ENCODE data around the gene PHF2.
"Not testable (repeated sequence)": the region's sequence is repeated elsewhere in the genome, so short reads cannot be mapped to it uniquely, and the experiment has no call there.

Gene PHF2

DNA sequence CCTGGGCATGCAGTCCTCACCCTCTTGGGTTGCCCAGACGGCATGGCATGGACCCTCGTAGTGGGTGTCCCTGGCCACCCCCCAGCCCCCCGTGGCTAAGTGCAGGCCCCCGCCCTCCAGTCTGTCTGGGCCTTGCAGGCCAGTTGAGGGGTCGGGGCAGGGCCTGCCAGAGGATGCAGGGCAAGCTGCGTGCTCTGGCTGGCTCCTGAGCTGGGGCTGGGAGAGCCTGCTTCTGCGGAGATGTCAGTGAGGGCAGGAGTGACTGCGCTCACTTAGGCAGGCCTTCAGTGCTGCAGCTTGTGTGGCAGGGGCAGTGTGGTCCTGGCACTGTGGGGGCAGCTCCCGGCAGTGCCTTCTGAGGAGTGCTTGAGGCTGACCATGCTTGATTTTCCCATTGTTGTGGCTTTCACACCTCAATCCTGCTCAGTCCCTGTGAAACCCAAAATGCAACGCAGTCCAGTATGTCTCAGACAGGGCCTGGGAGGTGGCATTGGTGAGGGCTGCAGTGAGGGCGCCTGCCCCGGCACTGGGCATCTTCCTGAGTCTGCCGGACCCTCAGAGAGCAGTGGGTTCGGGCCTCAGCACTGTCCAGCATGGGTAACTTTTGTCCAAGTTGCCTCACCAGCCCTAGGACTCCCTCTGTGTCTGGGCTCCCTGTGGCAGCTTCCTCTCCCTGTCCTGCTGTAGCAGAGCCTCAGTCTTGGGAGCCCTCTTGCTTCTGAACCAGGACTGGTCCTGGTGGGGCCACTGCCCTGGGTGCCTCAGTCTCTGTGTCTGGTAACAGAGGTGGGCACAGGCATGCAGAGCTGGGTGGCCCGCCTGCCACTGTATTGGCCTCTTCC is 93.0 kb downstream of the PHF2 start:
- no peak for DNase-seq

DNA sequence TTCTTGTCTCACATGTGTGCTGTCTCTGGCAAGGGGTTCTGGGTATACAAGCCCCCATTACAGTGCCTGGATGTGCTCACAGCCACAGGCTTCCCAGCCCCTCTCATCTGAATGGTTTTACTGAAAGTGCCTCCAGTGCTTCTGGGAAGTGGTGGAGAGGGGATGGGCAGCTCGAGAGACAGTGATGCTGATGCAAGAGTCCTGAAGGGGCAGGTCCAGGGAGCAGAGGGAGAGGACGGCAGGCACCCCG is 93.5 kb downstream of the PHF2 start:
- DNase-seq: no peak

GRCh38 chr9:93670208-93671019 is 94.0 kb downstream of the PHF2 start:
- no peak for DNase-seq

GRCh38 chr9:93671020-93671338 is 94.6 kb downstream of the PHF2 start:
- no peak for DNase-seq

DNA sequence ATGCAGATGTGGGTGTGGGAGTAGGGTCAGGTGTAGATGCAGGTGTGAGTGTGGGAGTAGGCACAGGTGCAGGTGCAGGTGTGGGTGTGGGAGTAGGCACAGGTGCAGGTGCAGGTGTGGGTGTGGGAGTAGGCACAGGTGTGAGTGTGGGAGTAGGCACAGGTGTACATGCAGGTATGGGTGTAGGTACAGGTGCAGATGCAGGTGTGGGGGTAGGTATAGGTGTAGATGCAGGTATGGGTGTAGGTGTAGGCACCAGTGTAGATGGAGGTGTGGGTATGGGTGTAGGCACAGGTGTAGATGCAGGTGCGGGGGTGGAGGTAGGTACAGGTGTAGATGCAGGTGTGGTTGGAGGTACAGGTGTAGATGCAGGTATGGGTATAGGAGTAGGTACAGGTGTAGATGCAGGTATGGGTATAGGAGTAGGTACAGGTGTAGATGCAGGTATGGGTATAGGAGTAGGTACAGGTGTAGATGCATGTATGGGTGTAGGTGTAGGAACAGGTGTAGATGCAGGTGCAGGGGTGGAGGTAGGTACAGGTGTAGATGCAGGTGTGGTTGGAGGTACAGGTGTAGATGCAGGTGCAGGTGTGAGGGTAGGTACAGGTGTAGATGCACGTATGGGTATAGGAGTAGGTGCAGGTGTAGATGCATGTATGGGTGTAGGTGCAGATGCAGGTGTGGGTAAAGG is 96.1 kb downstream of the PHF2 start:
- DNase-seq: not testable (repeated sequence)

DNA sequence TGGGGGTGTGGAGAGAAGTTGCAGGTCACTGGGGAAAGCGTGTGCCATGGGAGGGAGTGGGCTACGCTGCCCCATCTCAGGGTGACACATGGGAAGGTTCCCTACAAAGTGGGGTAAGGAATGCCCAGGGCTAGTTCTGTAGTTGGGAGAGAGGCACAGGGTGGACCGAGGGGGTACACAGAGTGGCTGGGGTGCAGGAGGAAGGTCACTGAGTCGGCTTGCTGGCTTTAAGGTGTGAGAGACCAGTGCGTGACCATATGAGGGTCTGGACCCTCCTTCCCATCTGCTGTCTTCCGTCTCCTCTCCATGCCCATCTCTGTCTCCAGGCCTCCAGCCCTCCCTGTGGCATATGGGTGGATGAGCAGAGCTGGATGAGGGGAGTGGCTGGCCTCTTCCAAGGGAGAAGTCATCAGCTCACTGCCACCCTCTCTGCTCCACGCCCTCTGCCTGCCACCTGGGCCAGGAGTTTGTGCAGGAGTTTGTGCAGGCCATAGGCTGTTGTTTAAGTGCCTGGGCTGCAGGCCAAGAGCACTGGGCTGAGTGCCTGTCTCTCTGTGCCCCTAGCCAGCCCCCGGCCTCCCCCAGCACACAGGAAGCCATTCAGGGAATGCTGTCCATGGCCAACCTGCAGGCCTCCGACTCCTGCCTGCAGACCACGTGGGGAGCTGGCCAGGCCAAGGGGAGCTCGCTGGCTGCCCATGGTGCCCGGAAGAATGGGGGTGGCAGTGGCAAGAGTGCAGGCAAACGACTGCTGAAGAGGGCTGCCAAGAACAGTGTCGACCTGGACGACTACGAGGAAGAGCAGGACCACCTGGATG is 96.8 kb downstream of the PHF2 start:
- no peak for DNase-seq

DNA sequence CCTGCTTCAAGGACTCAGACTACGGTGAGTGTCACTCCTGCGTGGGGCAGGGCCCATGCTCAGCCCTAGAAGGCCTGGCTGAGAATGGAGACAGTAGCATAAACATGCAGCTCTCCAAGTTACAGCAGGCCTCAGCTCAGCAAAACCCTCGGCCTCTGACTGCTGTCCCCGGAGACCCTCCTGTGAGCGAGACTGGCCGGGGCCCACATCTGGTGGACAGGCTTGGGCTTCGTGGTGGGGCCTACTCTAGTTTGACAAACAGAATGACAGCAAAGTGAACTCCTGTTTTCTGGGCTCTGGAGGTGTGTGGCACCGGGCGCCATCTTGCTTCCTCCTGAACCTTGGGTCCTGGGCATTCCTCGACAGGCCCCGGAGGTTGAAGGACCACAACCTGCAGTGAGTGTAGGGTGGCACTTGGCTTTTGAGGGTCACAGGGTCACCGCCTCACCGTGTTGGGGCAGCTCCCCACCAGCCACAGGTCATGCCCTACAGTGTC is 97.5 kb downstream of the PHF2 start:
- no peak for DNase-seq

- no peak for DNase-seq
Observed at GRCh38 chr9:93674580-93675335, 98.4 kb downstream of the PHF2 start.

DNA sequence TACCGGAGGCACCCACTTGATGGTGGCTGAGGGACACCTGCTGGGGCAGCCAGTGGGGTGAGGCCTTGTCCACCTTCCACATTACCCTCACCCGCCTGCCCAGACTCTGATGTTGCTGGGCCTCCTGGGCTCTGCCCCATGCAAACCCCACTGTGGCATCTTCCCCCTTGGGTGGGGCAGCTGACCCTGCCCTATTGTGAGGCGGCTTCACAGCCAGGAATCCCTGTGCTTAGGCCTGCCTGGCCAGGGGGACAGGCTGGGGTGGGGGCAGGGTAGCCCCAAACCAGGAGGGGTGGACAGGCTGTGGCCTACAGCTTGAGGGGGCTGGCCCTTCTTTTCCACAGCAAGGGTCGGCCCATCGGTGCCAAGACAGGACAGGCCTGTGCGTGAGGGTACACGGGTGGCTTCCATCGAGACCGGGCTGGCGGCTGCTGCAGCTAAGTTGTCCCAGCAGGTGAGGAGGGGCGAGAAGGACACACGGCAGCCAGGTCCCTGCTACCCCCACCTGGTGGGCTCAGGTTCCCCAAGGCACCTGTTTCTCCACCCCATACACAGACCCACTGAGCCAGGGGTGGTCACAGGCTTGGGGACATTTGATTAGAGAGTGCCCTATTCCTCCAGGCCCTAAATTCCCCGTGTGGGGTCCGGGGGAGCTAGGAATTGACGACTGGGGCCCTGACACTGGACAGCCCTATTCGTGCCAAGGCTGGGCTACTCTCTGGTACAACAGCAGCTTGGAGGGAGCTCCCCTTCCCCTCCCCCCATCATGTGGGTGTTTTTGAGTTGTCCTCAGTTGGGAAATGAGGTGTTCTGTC is 99.2 kb downstream of the PHF2 start:
- DNase-seq: no peak

- DNase-seq: no peak
Observed at GRCh38 chr9:93676310-93677047, 100.1 kb downstream of the PHF2 start.

- no peak for DNase-seq
Observed at GRCh38 chr9:93677048-93677571, 100.7 kb downstream of the PHF2 start.

GRCh38 chr9:93677641-93678136 is 101.3 kb downstream of the PHF2 start:
- no peak for DNase-seq

DNA sequence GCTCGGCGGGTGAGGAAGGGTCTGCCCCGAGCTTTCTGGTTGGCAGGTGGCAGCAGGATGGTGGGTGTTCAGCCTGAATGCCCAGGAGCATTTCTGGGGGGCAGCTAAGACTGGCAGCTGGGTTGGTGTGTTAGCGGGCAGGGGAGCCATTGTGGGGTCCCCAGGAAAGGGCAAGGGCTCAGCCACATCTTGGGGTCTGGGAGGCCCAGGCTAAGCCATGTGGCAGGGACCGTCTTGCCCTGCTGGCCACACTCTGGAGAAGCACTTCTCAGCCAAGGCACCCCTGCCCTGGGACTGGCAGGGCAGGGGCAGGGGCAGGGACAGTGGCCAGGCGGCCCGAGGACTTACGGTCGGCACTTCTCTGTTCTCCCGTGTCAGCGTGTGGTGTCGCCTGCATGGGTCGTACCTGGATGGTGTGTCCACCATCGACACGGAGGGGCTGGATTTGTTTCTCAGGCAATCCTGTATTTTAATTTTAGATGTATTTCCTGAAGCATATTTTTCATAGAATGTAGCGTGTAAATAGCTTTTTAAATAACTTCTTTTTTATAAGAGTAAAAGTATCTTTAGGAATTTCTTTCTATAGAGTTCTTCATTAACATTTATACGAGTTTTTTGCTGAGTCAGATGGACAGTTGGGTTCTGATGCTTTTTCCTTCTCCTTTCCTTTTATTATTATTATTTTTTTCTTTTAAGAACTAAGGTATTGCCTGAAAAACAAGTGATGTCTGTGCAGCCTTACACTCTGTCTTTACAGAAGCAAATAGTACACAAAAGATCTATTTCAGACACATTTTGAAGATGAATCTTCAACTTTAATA is 102.0 kb downstream of the PHF2 start:
- DNase-seq: no peak

GRCh38 chr9:93679536-93680442 is 103.4 kb downstream of the PHF2 start:
- DNase-seq: no peak

DNA sequence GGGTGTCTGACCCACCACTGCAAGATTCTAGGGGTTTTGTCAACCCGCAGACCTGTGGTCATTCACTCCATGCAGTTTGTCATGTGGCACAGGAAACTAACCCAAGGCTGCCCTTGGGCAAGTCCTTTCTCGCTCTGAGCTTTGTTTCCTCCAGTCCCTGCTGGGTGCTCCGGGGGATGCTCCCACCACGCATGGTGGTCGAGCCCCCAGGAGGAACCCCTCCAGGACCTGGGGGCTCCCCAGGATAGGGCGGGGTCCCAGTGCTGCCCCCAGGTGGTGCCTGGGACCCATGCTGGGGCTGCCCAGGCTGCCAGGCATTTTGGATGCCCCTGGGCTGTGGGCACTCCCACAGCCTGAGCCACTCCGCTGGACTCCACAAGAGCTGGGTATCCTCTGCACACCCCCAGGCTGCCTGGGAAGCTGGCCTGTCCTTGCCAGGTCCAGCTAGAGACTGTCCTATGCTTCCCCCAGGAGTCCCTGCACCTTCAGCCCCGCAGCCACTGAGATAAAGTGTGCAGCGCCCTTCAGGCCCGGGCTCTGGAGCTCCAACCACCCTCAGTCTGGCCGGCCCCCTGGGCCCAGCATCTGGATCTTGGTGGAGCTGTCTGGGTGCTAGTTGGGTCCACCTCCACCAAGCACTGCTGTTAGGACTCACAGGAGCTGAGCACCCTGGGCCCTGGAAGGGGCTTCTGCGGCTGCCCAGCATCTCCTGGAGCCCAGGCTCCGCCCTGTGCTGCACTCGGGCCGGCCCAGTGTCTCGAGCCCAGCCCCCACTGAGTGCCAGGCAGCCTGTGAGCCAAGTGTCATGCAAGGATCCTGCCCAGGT is 104.3 kb downstream of the PHF2 start:
- DNase-seq: no peak

GRCh38 chr9:93681269-93682154 is 105.1 kb downstream of the PHF2 start:
- DNase-seq: no peak

All from NCI-H1694 (cell line).